Karpas-422 (cell line): ENCODE data around the gene PRDX6. TPM values are rescaled to one million over a fixed set of nuclear protein-coding genes. Genes with fewer than 3 reads are reported as not detected.

ENCODE experiments used
- DNase-seq: peaks from one replicate; pipeline ENCODE4 v3.0.0-alpha.2; 2015
- H2AFZ ChIP-seq: fragments of 200-600 bp; sonication (generic); 2 replicates; pipeline ENCODE4 v1.6.1; 2014; ENCODE audit warnings: antibody characterized with exemption, low read length, mixed read lengths
- H3K27ac ChIP-seq: fragments of 200-600 bp; sonication (generic); 2 replicates; pipeline ENCODE4 v1.5.1; 2014; ENCODE audit warnings: mild to moderate bottlenecking, low read length, moderate library complexity
- H3K27me3 ChIP-seq: fragments of 200-600 bp; sonication (generic); 2 replicates; pipeline ENCODE4 v1.6.1; 2014; ENCODE audit warnings: low read length, mixed read lengths
- H3K36me3 ChIP-seq: fragments of 200-600 bp; sonication (generic); 2 replicates; pipeline ENCODE4 v1.6.1; 2014; ENCODE audit warnings: low read length, mixed read lengths; ENCODE audit not compliant: insufficient read depth
- H3K4me1 ChIP-seq: fragments of 200-600 bp; sonication (generic); 2 replicates; pipeline ENCODE4 v1.6.1; 2014; ENCODE audit warnings: mild to moderate bottlenecking, low read length, mixed read lengths
- H3K4me2 ChIP-seq: fragments of 200-600 bp; sonication (generic); 2 replicates; pipeline ENCODE4 v1.6.1; 2014; ENCODE audit warnings: low read length, low read depth, mild to moderate bottlenecking; ENCODE audit not compliant: poor library complexity, severe bottlenecking
- H3K4me3 ChIP-seq: fragments of 200-600 bp; sonication (generic); 2 replicates; pipeline ENCODE4 v1.5.1; 2014; ENCODE audit warnings: mild to moderate bottlenecking, antibody characterized with exemption, low read length, mixed read lengths
- H3K79me2 ChIP-seq: fragments of 200-600 bp; sonication (generic); 2 replicates; pipeline ENCODE4 v1.6.1; 2014; ENCODE audit warnings: mild to moderate bottlenecking, low read length, mixed read lengths
- H3K9ac ChIP-seq: fragments of 200-600 bp; sonication (generic); 2 replicates; pipeline ENCODE4 v1.6.0; 2014; ENCODE audit warnings: low read length
- H3K9me2 ChIP-seq: fragments of 200-600 bp; sonication (generic), shearing (Covaris generic); replicated peaks from 2 replicates; pipeline ENCODE4 v1.6.0; 2014; ENCODE audit warnings: mild to moderate bottlenecking, low read length, moderate library complexity; ENCODE audit not compliant: insufficient read depth
- H3K9me3 ChIP-seq: fragments of 300-700, 200-600 bp; sonication (generic); 2 replicates; pipeline ENCODE4 v1.6.1; 2014; ENCODE audit warnings: low read length, mixed read lengths
- H4K20me1 ChIP-seq: fragments of 200-600 bp; sonication (generic); 2 replicates; pipeline ENCODE4 v1.6.1; 2014; ENCODE audit warnings: mild to moderate bottlenecking, antibody characterized with exemption, low read length, low read depth; ENCODE audit not compliant: insufficient read depth
- total RNA-seq: library from RNA; depleted of rRNA; stranded (reverse); fragments of >200 nt; shearing (Covaris generic); gene quantifications from 2 replicates; pipeline ENCODE4 v1.2.3, GENCODE V29; 2014; ENCODE audit warnings: low replicate concordance; rRNA removed

Gene PRDX6, protein sequence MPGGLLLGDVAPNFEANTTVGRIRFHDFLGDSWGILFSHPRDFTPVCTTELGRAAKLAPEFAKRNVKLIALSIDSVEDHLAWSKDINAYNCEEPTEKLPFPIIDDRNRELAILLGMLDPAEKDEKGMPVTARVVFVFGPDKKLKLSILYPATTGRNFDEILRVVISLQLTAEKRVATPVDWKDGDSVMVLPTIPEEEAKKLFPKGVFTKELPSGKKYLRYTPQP
- total RNA-seq, result 107 and 232 TPM in 2 replicates

DNA sequence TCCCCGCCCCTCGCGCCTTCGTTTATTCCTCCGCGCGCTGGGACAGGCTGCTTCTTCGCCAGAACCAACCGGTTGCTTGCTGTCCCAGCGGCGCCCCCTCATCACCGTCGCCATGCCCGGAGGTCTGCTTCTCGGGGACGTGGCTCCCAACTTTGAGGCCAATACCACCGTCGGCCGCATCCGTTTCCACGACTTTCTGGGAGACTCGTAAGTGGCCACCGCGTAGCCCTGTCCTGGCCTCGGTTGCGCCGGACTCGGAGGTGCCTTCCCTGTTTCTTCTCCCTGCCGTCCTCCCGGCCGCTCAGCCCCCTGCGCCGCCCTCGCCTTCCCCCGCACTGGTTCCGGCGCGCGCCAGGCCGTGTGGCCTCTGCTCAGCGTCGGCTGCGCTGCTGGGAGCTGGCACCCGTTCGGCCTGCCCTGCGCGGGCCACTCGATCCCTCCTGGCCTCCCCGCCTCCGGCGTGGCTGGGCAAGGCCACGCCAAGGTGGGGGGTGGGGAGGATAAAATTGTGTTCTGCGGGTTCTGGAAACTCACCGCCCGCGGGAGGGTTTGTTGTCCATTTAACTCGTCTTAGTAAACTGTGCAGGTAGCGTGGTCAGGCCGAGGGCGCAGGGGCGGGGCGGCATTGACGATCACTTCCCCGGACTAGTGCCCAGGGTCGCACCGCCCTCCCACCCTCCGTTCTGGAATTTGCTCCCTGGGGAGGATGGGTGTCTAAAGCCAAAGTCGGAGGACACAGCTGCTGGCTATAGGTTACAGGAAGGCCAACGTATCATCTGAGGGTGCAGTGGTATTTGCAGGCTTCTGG is at the start of gene PRDX6:
Gene PRDX6 (plus strand): TSS at position 50 of the 808 bp plus-strand sequence. CDS start 63 bp downstream, at position 113.
- peaks cover 34% of the 10 kb centered on the region for H3K4me1 ChIP-seq
- peak within 1 kb of the TSS; percentile 96 for H2AFZ ChIP-seq
- DNase-seq, result peak; percentile 80
- no peaks in the 10 kb centered on the region for H3K27me3 ChIP-seq
- H3K79me2 ChIP-seq, result peaks cover 70% of the 10 kb centered on the region
- H3K27ac ChIP-seq, result peak within 1 kb of the TSS; percentile 64
- H3K9ac ChIP-seq, result peak within 1 kb of the TSS; percentile 94
- H3K9me3 ChIP-seq, result no peaks in the 10 kb centered on the region
- peaks cover 9% of the 10 kb centered on the region; the same call in 1 of the 2 replicates for H4K20me1 ChIP-seq
- H3K36me3 ChIP-seq, result peaks cover 32% of the 10 kb centered on the region
- H3K9me2 ChIP-seq, result no peaks in the 10 kb centered on the region
- peak within 1 kb of the TSS; percentile 96 for H3K4me2 ChIP-seq
- peak within 1 kb of the TSS; percentile 98 for H3K4me3 ChIP-seq

DNA sequence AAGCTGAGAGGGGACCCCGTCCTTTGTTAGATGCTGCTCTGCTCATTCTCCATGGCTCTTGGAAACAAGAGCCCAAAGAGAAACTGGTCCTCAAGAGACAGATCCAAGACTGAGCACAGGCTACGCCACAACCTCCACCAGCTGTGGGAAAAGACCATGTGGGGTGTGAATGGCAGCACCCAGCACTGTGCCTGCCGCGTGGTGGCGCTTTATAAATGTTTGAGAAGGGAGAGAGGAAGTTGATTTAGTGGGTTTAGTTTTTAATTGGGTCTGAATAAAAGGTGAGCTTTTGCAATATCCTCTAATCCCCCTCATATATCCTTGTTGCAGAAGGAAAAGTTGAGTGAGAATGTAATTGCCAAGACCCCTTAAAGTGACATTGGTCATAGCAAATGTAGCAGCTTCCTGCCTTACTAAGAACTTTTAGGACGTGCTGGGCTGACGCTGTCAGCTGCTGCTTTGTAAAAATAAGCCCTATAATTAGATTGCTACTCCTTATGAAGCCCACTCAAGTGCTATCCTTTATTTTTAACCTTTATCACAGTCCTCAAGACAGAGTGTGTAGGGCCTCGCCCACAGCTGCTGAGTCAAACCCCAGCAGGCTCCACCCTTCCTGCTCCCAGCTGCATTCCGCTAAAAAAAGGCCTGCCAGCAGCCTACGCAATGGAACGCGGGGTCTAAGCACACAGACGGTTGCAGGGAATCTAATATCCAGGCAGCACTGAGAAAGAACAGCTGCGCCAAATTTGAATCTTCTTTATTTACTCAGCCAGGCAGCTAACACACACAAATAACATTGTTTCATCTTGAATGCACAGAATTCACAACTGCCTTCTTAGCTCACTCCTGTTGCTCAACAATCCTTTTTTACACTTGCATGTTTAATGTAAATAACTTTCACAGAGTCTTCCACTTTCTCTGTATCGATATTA is 47.4 kb upstream of the PRDX6 start:
- Histone ChIP-seq H3K4me1 (peaks cover 33% of the 10 kb centered on the region), H3K9me2 (no peaks in the 10 kb centered on the region), H3K27me3 (no peaks in the 10 kb centered on the region), H4K20me1 (no peaks in the 10 kb centered on the region), H3K36me3 (no peaks in the 10 kb centered on the region), H3K9ac (peak overlapping the region; percentile 35), H3K27ac (peak overlapping the region; percentile 66), H2AFZ (peak overlapping the region; percentile 47; the same call in 1 of the 2 replicates), H3K9me3 (no peaks in the 10 kb centered on the region), H3K4me3 (peak overlapping the region; percentile 40; the same call in 1 of the 2 replicates), H3K79me2 (no peaks in the 10 kb centered on the region), H3K4me2 (peak overlapping the region; percentile 64)
- peak; percentile 89 for DNase-seq

DNA sequence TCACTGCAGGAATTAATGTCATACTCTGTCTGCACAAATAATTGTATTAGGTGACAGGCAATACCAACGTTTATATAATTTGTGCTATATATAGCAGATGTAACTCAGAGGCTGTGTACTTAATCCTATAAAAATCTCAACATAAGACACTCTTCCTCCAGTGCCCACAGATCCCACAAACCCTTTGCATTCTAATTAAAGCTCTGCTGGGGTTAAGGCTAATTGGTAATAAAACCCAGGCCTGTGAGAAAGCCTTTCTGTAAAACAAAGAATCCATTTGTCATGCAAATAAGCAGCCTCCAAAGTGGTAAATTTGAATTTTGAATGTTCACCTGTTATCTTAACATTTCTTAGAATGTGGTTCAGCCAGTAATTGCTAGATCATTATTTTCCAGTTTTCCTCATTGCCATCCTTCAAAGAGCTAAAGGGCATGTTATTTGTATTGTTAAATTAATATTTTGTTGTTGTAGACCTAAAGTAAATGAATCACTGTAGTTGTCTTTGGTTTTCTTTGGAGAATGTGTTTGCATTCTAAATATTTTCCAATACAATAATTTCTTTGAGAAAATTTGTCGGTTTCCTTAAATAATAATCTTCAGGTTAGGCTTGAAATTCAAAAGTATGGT is 46.3 kb upstream of the PRDX6 start:
- H3K9me2 ChIP-seq, result no peaks in the 10 kb centered on the region
- H3K9me3 ChIP-seq, result no peaks in the 10 kb centered on the region
- H3K9ac ChIP-seq, result no peak overlapping the region
- no peaks in the 10 kb centered on the region for H3K79me2 ChIP-seq
- H3K4me2 ChIP-seq, result peak overlapping the region; percentile 64
- H3K27me3 ChIP-seq, result no peaks in the 10 kb centered on the region
- H2AFZ ChIP-seq, result no peak overlapping the region
- peak overlapping the region; percentile 66 for H3K27ac ChIP-seq
- H3K36me3 ChIP-seq, result no peaks in the 10 kb centered on the region
- H3K4me3 ChIP-seq, result peak overlapping the region; percentile 40; the same call in 1 of the 2 replicates
- H4K20me1 ChIP-seq, result no peaks in the 10 kb centered on the region
- DNase-seq, result no peak
- peaks cover 33% of the 10 kb centered on the region for H3K4me1 ChIP-seq

DNA sequence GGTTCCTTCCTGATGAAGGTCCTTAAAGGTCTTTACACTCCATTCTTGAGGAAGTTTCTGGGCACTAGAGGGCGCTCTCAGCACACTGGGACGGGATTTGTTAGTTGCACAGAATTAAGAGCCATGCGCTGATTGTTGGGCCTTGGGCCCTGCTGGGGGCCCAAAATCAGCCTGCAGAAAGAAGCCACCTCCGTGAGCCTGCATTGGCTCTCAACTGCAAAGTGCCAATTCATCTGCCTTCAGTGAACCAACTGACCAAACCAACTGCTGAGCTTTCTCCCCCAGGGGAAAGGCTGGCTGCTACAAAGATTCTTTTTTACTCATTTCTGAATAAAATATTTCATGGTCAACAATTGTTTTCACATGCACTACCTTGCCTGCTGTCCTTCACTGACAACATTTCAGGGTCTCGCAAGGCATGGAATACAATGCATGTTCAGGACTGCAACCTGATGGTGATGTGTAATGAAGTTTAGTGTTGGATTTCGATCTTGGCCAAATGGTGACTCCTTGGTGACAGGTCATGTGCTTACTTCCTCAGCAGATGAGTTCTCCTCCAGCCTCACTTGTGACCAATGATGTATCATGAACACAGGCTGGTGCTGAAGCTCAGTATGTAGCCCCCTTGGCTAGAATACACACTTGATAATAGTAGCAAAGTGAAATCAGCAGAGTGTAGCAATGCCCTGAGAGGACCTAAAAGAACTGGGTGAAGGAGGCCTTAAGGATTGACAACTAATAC is 45.7 kb upstream of the PRDX6 start:
- H3K4me3 ChIP-seq, result no peak overlapping the region
- no peaks in the 10 kb centered on the region for H3K79me2 ChIP-seq
- H4K20me1 ChIP-seq, result no peaks in the 10 kb centered on the region
- no peak overlapping the region for H2AFZ ChIP-seq
- H3K9ac ChIP-seq, result 0 out of 2 replicates have a peak overlapping the region, but pooled peaks have one; percentile 19
- no peaks in the 10 kb centered on the region for H3K36me3 ChIP-seq
- no peaks in the 10 kb centered on the region for H3K27me3 ChIP-seq
- peak overlapping the region; percentile 66; the same call in 1 of the 2 replicates for H3K27ac ChIP-seq
- H3K4me2 ChIP-seq, result peak overlapping the region; percentile 64
- H3K4me1 ChIP-seq, result peaks cover 33% of the 10 kb centered on the region
- peak; percentile 98 for DNase-seq
- H3K9me2 ChIP-seq, result no peaks in the 10 kb centered on the region
- no peaks in the 10 kb centered on the region for H3K9me3 ChIP-seq

DNA sequence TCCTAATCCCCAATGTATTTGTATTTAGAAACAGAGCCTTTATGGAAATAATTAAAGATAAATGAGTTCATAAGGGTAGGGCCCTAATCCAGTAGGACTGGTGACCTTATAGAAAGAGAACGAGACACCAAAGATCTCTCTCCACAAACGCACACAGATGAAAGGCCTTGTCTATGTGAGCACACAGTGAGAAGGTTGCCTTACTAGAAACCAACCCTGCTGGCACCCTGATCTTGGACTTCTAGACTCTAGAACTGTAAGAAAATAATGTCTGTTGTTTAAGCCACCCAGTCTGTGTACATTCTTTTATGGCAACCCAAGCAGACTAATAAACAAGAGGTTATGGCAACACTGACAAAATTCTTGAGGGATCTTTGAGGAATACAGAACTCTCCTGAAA is 44.8 kb upstream of the PRDX6 start:
- Histone ChIP-seq H3K79me2 (no peaks in the 10 kb centered on the region), H3K4me2 (no peak overlapping the region)
- no peak for DNase-seq

DNA sequence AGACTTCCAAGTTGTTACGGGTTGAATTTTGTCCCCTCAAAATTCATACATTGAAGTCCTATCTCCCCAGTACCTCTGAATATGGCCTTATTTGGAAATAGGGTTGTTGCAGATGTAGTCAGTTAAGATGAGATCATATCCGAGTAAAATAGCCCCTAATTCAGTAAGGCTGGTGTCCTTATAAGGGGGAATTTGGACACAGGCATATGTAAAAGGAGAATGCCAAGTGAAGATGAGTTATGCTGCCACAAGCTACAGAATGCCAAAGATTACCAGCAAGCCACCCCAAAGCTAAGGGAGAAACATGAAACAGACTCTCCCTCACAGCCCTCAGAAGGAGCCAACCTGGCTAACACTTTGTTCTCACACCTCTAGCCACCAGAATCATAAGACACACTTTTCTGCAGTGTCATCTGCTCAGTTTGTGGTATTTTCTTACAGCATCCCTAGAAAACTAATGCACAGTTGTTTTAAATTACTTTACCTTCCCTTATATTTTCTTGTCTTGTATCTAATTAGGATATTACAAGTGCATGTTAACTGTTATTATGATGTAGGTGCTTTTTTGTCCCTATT is 43.3 kb upstream of the PRDX6 start:
- Histone ChIP-seq H3K9ac (no peak overlapping the region), H3K79me2 (no peaks in the 10 kb centered on the region)
- no peak for DNase-seq

More for the DNA sequence above, 44.8 kb upstream of the PRDX6 start:
- no peak overlapping the region for H2AFZ ChIP-seq
- no peak overlapping the region for H3K27ac ChIP-seq
- no peak overlapping the region for H3K9ac ChIP-seq
- no peaks in the 10 kb centered on the region for H3K9me2 ChIP-seq
- no peaks in the 10 kb centered on the region for H3K9me3 ChIP-seq
- no peaks in the 10 kb centered on the region for H3K36me3 ChIP-seq
- no peaks in the 10 kb centered on the region for H3K27me3 ChIP-seq
- peaks cover 33% of the 10 kb centered on the region for H3K4me1 ChIP-seq
- H4K20me1 ChIP-seq, result no peaks in the 10 kb centered on the region
- no peak overlapping the region for H3K4me3 ChIP-seq

More for the DNA sequence above, 43.3 kb upstream of the PRDX6 start:
- Histone ChIP-seq H3K4me3 (no peak overlapping the region), H3K4me2 (no peak overlapping the region), H3K9me2 (no peaks in the 10 kb centered on the region), H2AFZ (no peak overlapping the region), H3K4me1 (peaks cover 38% of the 10 kb centered on the region), H3K36me3 (no peaks in the 10 kb centered on the region), H4K20me1 (no peaks in the 10 kb centered on the region), H3K27me3 (no peaks in the 10 kb centered on the region), H3K9me3 (no peaks in the 10 kb centered on the region), H3K27ac (no peak overlapping the region)
